Stomach (tissue), 4 donors: Measurements from ENCODE around the gene AOC1.

Experiments
- CTCF ChIP-seq, 7 experiments: fragments of 450-650 bp in 4 of 7; fragments of 200-600 bp in 3 of 7; sonication (generic) in 3 of 7; IDR thresholded peaks; one replicate each; pipeline ENCODE4 v1.5.1; 2016 to 2019; ENCODE audit warnings: antibody characterized with exemption in 7 of 7, control low read depth in 2 of 7, mild to moderate bottlenecking in 1 of 7
- EP300 ChIP-seq: sonication (generic); formaldehyde crosslinking; IDR thresholded peaks from one replicate; pipeline ENCODE4 v1.6.1; 2017; ENCODE audit warnings: antibody characterized with exemption

- TF ChIP-seq EP300 = no peak
- TF ChIP-seq CTCF (IDR thresholded peaks at IDR 0.05) = no peak
These were observed 4.8 kb upstream of the AOC1 start for GRCh38 chr7:150847536-150847935.
